GM18873 (cell line): ENCODE data around the gene CFAP43.

Experiments
- ATAC-seq: cut with Tn5 transposase; IDR thresholded peaks from one replicate; pipeline ENCODE4 v1.9.1; 2021; ENCODE audit warnings: mild to moderate bottlenecking, moderate library complexity, moderate number of reproducible peaks; ENCODE audit not compliant: unreplicated experiment, low FRiP score

The CFAP43 gene

GRCh38 chr10:104144931-104145330 lies 87.2 kb downstream of the CFAP43 start:
- no peak for ATAC-seq

GRCh38 chr10:104143829-104144228 lies 88.3 kb downstream of the CFAP43 start:
- no peak for ATAC-seq

GRCh38 chr10:104142081-104142480 lies 90.1 kb downstream of the CFAP43 start:
- no peak for ATAC-seq

- no peak for ATAC-seq
Measured at GRCh38 chr10:104139221-104139620, 92.9 kb downstream of the CFAP43 start.

GRCh38 chr10:104138131-104138530 lies 94.0 kb downstream of the CFAP43 start:
- ATAC-seq = no peak

GRCh38 chr10:104130041-104130440 lies 102.1 kb downstream of the CFAP43 start:
- no peak for ATAC-seq

GRCh38 chr10:104128214-104128613 lies 104.0 kb downstream of the CFAP43 start:
- no peak for ATAC-seq

GRCh38 chr10:104127411-104127810 lies 104.8 kb downstream of the CFAP43 start:
- ATAC-seq = no peak

GRCh38 chr10:104123397-104123796 lies 108.8 kb downstream of the CFAP43 start:
- ATAC-seq = no peak

- no peak for ATAC-seq
Measured at GRCh38 chr10:104122225-104123107, 109.7 kb downstream of the CFAP43 start.

- ATAC-seq = peak; percentile 83
Measured at GRCh38 chr10:104121485-104122224, 110.5 kb downstream of the CFAP43 start, which contains the start of gene SFR1. SFR1 (plus strand) TSS chr10:104122171; CDS start chr10:104122184, 13 bp downstream.

- peak; percentile 43 for ATAC-seq
Measured at GRCh38 chr10:104120903-104121484, 111.2 kb downstream of the CFAP43 start.

GRCh38 chr10:104120512-104120902 lies 111.7 kb downstream of the CFAP43 start:
- ATAC-seq = no peak

- ATAC-seq = no peak
Measured at GRCh38 chr10:104119996-104120395, 112.2 kb downstream of the CFAP43 start.

GRCh38 chr10:104117839-104118323 lies 114.3 kb downstream of the CFAP43 start:
- no peak for ATAC-seq

GRCh38 chr10:104113376-104113956 lies 118.7 kb downstream of the CFAP43 start:
- ATAC-seq = no peak

- peak; percentile 77 for ATAC-seq
Measured at GRCh38 chr10:104109908-104110662, 122.1 kb downstream of the CFAP43 start.

GRCh38 chr10:104104926-104105325 lies 127.2 kb downstream of the CFAP43 start:
- no peak for ATAC-seq

GRCh38 chr10:104104418-104104817 lies 127.7 kb downstream of the CFAP43 start:
- ATAC-seq = no peak

- ATAC-seq = no peak
Measured at GRCh38 chr10:104103956-104104355, 128.2 kb downstream of the CFAP43 start.
